Stimulated activated CD4-positive, alpha-beta T cell treated with anti-CD3 and anti-CD28 coated beads, Interleukin-12 subunit alpha, Interleukin-12 subunit beta, amount 100 ng/mL, for 24 hours (primary cell): ENCODE results near the gene SHE.
"Not testable (repeated sequence)": the region's sequence is repeated elsewhere in the genome, so short reads cannot be mapped to it uniquely, and the experiment has no call there.

Experiments used
- DNase-seq, 2 experiments: peaks; one replicate each; pipeline ENCODE4 v3.0.0-alpha.2; 2020; ENCODE audit warnings: low read depth in 2 of 2

The SHE gene

DNA sequence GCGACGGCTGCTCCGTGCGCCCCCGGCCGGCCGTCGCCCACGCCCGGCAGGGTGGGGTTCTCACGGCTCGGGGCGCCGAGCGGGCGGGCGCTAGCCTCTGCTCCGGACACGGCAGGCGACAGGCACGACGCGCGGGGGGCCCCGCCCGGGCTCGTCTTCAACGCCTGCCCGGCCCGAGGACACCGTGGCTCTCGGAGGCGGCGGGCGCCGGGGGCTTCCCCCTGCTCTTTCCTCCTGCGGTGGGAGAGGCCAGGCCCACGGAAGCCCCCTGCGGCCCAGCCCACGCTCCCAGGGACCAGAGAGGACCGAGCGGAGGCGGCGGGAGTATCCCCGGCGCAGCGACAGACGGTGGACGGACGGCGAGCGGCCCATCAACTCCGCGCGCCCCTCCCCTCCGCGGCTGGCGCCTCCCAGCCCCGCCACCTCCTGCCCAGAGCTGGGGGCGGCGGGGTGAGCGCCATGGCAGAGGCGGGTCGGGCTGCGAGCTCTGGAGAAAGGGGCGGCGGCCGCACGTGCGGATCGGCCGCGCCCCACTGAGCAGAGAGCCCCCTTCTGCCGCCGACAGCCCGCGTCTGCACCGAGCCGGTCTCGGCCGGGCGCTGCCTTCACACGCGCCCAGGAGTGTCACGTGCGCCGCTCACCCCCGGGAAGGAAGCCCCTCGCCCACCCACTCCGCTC is at the start of gene SHE, which contains the start of gene TDRD10:
Gene SHE (minus strand): TSS at position 347 of the 678 bp plus-strand sequence. CDS start 386 bp downstream, outside the sequence.
Gene TDRD10 (plus strand): TSS at position 154 of the 678 bp plus-strand sequence. CDS start 4,685 bp downstream, outside the sequence.
- DNase-seq: no peak

DNA sequence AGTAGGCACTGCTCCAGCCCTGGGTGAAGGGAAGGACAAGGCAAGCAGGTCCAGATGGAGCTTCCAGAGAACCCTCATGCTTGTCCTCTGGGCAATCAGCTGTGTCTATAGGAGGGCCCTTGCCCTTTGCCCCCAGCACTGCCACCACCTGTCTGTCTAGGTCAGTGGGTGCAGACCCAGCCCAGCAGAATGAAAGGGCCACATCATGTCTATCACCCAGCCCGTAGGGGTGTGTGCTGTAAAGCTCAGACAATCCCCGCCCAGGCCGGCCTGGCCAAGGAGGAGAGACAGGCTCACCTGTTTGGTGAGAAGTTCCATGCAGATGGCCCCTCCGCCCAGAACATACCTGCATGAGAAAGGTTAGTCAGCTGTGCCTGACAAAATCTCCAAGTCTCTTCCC is 49.3 kb upstream of the SHE start:
- no peak for DNase-seq

DNA sequence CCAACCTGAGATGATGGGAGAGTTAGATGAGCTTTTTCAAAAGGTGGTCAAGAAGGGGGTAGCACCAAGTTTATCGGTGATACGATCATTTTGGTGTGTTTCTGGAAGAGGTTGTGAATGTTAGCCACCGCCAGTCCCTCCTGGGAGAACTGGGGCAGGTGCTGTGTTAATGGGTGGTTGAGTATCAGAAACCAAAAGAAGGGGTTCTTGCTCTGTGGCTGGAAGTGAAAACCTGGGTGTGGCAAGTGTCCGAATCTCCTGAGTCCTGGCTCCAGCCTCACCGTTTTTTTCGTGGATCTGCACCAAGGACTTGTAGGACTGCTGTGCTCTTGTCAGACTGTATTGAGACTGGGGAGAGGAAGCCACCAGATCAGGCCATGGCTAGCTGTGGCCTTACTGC is 48.4 kb upstream of the SHE start:
- DNase-seq: no peak

DNA sequence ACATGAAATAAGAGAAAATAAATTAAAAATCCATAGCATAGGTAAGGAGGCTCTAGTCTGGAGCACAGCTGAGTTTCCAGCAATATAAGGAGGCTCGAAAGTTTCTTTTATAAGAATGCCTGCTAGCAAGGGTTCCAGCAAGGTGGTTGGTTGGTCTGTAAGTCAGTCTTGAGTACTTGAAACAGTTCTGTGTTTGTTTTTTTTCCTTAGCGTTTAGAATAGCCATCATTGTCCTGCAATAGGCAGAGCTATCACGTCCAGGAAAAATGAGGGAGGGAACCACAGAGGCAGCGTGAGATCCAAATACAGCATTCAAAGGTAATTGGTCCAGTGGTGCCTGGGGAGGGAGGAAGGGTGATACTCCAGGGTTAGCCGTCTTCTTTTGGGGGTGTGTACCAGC is 47.9 kb upstream of the SHE start:
- no peak for DNase-seq

DNA sequence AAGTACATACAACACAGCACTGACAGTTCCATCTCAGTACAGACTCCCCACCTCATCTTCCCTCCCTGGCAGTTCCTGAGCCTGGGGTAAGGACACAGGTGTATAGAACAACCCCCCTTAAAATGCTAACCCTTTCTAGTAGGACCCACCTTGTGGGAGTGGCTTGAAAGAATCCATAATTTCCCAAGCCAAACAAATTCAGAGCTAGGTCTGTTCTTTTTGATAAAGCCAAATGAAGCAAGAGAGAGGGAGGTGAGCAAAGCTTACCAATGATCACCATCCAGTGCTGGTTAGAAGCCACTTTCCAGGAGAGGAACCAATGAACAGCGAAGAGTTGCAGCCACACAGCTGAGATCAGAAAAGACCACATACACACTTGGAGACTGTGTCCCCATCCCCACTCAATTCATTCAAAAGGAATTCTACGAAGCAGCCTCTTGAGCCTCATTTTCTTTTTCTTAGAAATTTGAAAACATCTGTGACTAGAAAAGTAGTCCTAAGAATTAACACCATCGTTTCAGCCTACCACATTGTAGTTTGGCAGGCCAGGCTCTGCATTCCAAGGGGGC is 47.1 kb upstream of the SHE start:
- DNase-seq: no peak

DNA sequence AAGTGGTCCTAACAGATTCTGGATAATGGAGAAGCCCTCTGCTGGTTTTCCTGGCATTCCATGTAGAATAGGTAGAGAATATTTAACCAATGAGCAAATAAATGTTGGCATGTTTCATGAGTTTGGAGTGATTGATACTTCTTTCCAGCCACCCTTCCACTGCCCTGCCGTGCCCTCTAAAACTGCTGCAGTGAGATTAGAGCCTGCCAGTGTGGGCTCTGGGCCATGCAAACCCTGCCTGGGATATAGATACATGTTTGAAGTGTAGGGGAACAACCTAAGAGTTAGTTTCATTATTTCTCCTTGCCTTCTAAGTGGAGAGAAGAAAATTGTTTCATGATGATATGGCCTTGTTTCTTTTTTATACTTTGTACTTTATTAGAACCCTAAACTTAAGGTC is 45.8 kb upstream of the SHE start:
- DNase-seq: no peak

DNA sequence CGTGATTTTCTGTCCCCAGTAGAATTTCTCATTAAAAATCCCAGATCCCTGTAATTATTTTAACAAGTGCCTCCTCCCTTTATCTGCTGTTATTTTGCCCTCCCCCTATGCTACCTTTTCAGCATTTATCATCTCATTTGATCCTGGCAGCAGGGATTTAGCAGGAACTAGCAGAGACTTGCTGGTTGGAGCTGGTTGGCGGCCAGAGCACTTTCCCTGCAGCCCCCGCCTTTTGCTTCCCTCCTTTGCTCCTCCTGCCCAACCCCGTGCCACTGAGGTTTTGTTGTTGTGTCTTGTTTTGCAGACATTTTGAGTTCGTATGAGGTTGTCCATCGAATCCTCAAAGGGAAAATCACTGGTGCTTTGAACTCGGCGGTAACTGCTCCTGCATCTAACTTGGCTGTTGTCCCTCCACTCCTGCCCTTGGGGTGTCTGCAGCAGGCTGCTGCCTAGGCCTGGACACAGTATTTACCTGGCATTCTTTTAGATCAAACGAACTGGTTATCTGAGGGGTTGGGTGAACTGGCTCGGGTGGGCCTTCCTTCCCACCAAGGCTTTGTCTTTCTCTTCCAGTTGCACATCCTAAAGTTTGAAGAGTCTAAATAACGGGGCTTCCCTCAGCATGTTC is 45.0 kb upstream of the SHE start:
- no peak for DNase-seq

DNA sequence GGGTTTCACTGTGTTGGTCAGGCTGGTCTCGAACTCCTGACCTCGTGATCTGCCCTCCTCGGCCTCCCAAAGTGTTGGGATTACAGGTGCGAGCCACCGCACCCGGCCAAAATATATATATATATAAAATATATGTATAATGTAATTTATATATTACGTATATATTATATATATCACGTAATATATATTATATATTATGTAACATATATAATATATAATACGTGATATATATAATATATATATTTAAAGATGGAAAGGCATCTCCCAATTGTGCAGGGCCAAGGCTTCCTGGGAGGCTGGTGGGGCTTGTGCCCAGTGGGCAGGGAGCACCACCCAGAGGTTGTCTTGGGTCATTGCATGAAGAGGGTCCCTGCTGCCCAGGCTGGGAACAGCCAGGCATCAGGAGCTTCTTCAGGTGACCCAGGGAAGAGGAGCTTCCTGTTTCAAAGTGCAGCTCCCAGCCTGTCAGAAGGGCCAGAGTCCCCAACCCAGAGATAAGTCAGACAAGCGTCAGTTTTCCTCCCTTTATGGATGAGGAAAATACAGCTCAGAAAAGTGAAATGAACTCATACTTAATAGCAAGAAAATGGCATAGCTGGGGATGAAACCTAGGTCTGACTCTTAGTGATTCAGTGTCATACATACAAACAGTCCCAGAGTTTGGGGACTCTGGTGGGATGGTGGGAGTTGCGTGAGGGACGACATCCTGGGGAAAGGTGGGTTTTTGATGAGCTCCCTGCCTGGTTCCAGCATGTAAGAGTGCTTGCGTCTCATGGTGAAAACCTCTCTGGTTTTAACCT is 44.3 kb upstream of the SHE start:
- DNase-seq: peak in 1 of 2 experiments; percentile 51

DNA sequence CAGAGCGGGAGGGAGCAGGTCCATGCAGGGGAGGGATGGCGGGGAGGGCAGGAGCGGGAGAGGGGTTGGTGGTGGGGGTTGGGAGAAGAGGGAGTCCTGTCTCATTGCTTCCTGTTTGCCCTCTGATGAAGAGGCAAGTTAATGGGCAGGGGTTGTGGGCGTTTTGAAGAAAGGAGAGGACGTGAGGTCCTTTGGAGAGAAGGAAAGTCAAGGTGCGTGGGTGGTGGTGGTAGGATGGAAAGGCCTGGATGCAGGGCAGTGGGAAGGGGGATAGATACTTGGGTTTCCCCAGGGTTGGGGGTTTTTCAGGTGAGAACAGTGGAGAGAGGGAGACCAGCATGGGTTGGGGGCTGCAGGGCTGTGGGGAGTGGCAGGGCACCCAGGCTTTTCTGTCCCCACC is 39.0 kb upstream of the SHE start:
- DNase-seq: no peak

DNA sequence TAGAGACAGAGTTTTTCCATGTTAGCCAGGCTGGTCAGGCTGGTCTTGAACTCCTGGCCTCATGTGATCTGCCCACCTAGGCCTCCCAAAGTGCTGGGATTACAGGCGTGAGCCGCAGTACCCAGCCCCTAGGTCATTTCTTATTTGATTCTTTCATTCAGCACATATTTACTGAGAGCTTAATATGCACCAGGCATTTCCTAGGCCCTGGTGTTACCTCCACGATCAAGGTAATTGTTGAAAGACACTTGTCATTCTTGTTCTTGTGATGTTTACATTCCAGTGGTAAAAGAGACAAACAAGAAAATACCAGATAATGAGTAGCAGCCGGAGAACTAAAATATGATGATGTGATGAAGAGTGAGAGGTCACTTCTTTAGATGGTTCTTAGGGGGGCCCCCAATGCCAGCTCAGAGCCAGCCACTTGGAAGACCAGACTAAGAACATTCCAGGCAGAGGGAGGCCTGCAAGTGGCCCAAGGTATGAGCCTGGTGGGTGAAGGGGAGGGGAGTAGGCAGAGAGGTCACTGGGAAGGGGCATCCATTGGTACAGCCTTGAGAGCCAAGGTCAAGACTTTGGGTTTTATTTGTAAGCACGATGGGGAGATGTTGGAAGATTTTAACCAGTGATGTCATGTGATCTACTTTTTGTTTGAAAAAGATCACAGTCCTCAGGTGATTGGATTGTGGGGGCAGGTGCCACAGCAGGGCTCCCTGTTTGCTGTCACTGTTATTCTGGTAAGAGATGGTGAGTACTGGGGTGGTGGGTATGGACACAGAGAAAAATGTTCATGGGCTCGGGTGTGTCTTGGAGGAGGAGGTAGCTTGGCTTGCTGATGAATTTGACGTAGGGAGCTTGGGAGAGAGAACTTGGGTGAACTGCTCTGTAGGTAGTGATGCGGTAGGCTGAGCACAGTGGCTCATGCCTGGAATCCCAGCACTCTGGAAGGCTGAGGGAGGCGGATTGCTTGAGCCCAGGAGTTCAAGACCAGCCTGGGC is 37.6 kb upstream of the SHE start:
- no peak for DNase-seq

DNA sequence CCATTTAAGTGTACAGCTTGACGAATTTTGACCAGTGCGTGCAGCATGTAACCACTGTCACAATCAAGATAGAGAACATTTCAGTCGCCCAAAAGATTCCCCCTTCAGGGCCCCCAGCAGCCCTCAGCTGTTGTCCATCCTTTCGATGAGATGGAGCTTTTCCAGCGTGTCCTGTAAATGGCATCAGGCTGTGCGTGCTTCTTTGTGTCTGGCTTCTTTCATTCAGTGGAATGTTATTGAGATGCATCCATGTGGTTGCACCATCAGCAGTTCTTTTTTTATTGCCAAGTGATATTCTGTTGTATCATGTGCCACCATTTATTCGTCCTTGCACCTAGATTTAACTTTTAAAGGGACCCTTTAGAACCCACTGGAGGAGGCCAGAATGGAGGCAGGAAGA is 34.4 kb upstream of the SHE start:
- DNase-seq: no peak

DNA sequence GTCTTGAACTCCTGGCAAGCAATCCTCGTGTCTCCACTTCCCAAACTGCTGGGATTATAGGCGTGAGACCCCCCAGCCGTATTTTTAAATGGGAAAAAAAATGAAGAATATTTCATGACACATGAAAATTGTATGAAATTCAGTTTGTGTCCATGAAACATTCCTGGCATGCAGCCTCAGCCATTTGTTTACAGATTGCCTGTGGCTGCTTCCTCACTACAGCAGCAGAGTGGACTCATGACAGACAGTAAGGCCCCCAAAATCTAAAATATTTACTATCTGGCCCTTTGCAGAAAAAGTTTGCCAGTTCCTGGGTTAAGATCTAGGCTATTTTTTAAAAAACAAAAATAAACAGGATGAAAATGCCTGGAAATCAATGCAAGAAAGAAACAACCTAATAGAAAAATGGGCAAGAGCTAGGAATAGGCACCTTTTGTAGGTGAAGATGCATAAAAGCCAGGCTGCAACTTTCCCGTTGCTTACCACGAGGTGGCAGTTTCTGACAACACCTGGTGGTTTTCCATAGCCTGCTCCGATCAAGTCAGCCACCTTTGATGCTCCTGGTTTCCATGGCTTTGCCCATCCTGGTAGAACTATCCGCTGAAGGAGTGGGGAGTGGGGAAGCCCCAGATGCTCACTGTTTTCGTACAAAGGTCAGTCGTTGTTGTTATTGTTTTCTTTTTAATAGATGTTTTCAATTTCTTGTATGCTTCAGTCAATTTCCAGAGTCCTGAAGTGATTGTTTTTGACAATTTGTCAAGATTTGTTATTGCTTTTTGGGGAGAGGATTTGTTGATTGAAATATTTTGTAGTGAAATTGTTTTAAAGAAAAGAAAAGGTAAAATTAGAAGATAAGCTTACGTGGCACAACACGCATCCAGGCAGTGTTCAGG is 32.0 kb upstream of the SHE start:
- DNase-seq: no peak

DNA sequence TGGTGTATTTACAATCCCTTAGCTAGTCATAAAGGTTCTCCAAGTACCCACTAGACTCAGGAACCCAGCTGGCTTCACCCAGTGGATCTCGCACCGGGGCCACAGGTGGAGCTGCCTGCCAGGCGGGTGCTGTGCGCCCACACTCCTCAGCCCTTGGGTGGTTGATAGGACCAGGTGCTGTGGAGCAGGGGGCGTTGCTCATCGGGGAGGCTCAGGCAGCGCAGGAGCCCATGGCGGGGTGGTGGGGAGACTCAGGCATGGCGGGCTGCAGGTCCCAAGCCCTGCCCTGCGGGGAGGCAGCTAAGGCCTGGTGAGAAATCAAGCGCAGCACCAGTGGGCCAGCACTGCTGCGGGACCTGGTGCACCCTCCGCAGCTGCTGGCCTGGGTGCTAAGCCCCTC is 29.7 kb upstream of the SHE start:
- DNase-seq: not testable (repeated sequence)

DNA sequence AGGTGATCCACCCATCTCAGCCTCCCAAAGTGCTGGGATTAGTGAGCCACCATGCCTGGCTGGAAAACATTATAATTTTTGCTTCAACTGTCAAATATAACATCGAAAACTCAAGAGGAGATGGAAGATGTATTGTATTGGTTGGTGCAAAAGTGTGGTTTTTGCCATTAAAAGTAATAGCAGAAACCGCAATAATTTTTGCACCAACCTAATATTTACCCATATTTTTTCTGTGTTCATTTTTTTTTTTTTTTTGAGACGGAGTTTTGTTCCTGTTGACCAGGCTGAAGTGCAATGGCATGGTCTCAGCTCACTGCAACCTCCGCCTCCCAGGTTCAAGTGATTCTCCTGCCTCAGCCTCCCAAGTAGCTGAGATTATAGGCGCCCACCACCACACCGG is 27.1 kb upstream of the SHE start:
- no peak for DNase-seq

DNA sequence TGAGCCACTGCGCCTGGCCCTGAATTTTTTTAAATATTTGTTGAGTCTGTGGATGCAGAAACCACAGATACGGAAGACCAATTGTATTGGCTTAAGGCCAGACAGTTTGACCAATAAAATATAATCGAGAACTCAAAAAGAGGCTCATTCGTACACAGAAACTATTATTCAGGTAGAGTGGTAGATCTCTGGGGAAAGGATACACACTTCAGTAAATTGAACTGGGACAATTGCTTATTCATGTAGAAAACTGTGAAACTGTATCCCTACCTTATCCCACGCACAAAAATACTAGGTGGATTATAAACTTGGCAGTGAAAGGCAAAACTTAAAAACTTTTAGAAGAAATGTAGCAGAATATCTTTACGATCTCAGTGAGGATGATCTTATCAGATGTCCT is 25.0 kb upstream of the SHE start:
- no peak for DNase-seq

DNA sequence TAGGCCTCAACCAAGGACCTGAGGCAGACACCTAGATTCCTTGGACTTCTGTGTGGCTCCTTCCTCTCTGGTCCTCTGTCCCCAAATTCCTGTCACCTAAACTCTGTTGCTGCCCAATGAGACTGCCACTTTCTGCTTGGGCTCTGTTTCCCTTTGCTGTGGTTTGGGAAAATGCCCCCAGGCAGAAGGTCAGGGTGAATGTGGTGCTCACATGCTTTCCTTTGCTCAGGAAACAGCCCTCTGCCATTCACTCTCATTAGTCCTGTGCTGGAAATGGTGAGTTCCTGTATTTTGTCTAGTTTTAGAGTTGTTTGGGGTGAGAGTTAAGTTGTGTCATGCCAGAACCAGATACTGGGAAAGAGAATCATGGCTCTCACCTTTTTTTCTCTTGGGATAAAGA is 22.7 kb upstream of the SHE start:
- no peak for DNase-seq

DNA sequence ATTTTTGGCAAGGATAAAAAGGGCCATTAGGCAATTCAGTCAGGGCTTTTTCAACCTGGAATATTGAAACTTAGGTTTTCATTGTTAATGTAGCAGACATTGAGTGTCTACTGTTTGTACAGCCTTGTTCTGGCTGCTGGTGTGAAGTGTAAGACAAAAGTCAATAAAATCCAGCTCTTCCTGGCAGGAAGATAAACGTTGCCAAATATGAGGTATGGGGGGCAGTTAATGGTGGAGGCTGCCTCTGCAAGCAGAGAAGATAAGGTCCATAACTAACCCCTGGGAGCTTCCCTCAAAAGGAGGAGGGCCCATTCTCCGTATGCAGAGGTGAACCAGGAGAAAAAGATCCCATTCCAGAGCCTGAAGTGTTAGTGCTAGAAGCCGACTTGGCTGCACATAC is 19.5 kb upstream of the SHE start:
- DNase-seq: no peak

DNA sequence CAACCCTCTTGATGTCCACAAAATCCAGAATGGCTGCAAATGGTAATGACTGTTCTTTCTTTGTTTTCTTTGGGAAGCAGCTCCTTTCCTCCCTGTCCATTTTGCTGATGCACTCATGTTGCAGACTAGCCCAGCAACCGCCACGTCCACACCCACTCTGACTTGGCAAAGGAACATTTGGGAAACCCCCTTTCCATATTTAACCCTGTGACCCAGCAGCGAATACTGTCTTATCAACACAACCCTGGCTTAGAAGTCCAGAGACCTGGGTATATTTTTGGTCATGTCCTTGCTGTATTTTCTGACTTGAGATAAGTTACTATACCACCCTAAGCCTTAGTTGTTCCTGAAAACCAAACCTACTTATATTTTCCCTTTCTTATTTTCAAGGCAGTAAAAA is 18.1 kb upstream of the SHE start:
- DNase-seq: no peak

DNA sequence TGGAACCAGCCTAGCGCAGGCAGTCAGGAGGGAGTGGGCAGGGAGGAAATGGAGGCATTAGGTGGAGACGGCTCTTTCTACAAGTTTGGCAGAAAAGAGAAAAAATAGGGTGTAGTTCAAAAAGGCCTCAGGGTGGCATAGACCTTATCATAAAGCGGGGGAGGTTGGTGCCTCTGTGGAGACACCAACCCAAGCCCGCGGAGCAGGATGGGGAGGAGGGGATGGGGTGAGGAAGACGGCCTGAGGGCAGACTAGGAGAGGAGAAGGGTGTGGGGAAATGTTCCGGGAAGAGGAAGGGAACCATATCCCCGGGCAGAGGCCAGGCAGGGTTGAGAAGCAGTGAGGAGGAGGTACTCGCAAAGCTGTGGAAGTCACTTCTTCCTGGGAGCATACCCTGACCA is 17.4 kb upstream of the SHE start:
- DNase-seq: no peak

DNA sequence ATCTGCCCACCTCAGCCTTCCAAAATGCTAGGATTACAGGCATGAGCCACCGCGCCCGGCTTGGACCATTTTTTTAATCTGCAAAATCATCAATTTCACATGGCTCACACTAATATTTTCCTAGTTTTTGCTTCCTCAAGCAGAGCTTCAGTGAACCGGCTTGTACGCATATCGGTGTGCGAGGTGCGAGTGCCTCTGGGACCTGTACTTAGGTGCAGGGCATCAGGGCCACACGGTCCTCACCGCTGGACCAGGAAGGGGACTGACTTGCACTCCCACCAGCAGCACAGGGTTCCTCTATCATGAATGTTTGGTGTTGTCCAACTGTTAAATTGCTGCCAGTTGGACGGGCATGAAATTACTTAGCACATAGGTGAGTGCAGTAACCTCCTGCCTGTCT is 15.4 kb upstream of the SHE start:
- DNase-seq: no peak
